Body of pancreas (tissue), 4 donors: ENCODE data around the gene ZC3HAV1. TPM values are rescaled to one million over a fixed set of nuclear protein-coding genes. Genes with fewer than 3 reads are reported as not detected.

Experiments
- ATAC-seq: fragments of 150-250 bp; one replicate; pipeline ENCODE4 v1.9.1; 2016
- DNase-seq, 4 donors: peaks; one replicate each; pipeline ENCODE4 v3.0.0-alpha.2; 2019
- H3K27ac ChIP-seq, 4 donors: fragments of 200-600 bp; sonication (generic); 1 replicate in 3 of 4; 2 replicates in 1 of 4; pipeline versions ENCODE4 v1.5.1 to v1.6.1; 2016 to 2019; ENCODE audit warnings: mild to moderate bottlenecking in 1 of 4, mixed read lengths in 1 of 4, moderate library complexity in 1 of 4
- H3K27me3 ChIP-seq, 2 donors: fragments of 200-600 bp; sonication (generic); one replicate each; pipeline ENCODE4 v1.6.0; 2016; ENCODE audit warnings: mild to moderate bottlenecking in 1 of 2
- H3K36me3 ChIP-seq, 2 donors: fragments of 200-600 bp; sonication (generic); replicated peaks in 1 of 2; 2 replicates each; pipeline ENCODE4 v1.5.1; 2016; ENCODE audit warnings: low read depth in 2 of 2; ENCODE audit not compliant: insufficient read depth in 1 of 2
- H3K4me1 ChIP-seq: fragments of 200-600 bp; sonication (generic); one replicate; pipeline ENCODE4 v1.6.0; 2016
- H3K4me3 ChIP-seq, 2 donors: fragments of 200-600 bp; sonication (generic); 1 replicate in 1 of 2; 2 replicates in 1 of 2; pipeline ENCODE4 v1.5.1; 2016 to 2019
- H3K9me3 ChIP-seq, 3 donors: fragments of 200-600 bp; sonication (generic); 1 replicate in 2 of 3; 2 replicates in 1 of 3; pipeline ENCODE4 v1.5.1; 2016
- CTCF ChIP-seq, 7 experiments: fragments of 450-650 bp in 4 of 7; fragments of 200-600 bp in 3 of 7; sonication (generic) in 3 of 7; IDR thresholded peaks; one replicate each; pipeline ENCODE4 v1.5.1; 2016 to 2019; ENCODE audit warnings: antibody characterized with exemption in 7 of 7
- POLR2A ChIP-seq, 3 donors: fragments of 450-650 bp; IDR thresholded peaks; one replicate each; pipeline ENCODE4 v1.6.1; 2016; ENCODE audit warnings: antibody characterized with exemption in 3 of 3, mild to moderate bottlenecking in 2 of 3
- WGBS, 2 donors: methylation state at CpG; one replicate each; pipeline ENCODE4 v1.1.5; 2017; 5-methylcytosine and 5-hydroxymethylcytosine counted together
- intact Hi-C: fragments of 100-400 bp; cut with DNase I; formaldehyde crosslinking; loops from one replicate; pipeline ENCODE4 v1.15.1; 2023
- total RNA-seq, 2 donors: library from RNA; depleted of rRNA; stranded (reverse); fragments of >200 nt; gene quantifications; one replicate each; pipeline ENCODE4 v1.1.0, GENCODE V29; 2016

The ZC3HAV1 gene
- total RNA-seq, 2 donors from 2014 or later, result 13.5 to 14.5 TPM

- no peaks in the 10 kb centered on the region for H3K27me3 ChIP-seq
- H3K27ac ChIP-seq, result no peak overlapping the region
- ATAC-seq (no peak), DNase-seq (no peak)
- H3K36me3 ChIP-seq, result no peaks in the 10 kb centered on the region
- no peak for TF ChIP-seq CTCF (IDR thresholded peaks at IDR 0.05)
- no peak for TF ChIP-seq POLR2A (IDR thresholded peaks at IDR 0.05)
- no peaks in the 10 kb centered on the region for H3K9me3 ChIP-seq
- intact Hi-C loops, result no loop called here
- no peak overlapping the region for H3K4me3 ChIP-seq
- no peaks in the 10 kb centered on the region for H3K4me1 ChIP-seq
These were observed 105.0 kb downstream of the ZC3HAV1 start for GRCh38 chr7:139004321-139005090.

- H3K4me3 ChIP-seq, result no peak overlapping the region
- no peaks in the 10 kb centered on the region for H3K9me3 ChIP-seq
- WGBS, 2 donors, result 83 to 87% methylated on average over 3 of the region's 3 CpGs
- TF ChIP-seq CTCF (IDR thresholded peaks at IDR 0.05) (no peak), POLR2A (IDR thresholded peaks at IDR 0.05) (no peak)
- H3K36me3 ChIP-seq, result no peaks in the 10 kb centered on the region
- no peak overlapping the region for H3K27ac ChIP-seq
- H3K4me1 ChIP-seq, result no peaks in the 10 kb centered on the region
- no peaks in the 10 kb centered on the region for H3K27me3 ChIP-seq
- ATAC-seq (no peak), DNase-seq (no peak)
- intact Hi-C loops, result no loop called here
These were observed 110.1 kb downstream of the ZC3HAV1 start for GRCh38 chr7:138999414-138999813.

Other genes starting within 250 kb of the ZC3HAV1 start
- 1 to 10 TPM; 5.3 to 6.0 TPM for gene KIAA1549, start 128.3 kb downstream of the ZC3HAV1 start, total RNA-seq
- 10 to 100 TPM in 1 of 2 donors, 1 to 10 TPM in 1; 6.2 to 20.8 TPM for gene ZC3HAV1L, start 73.7 kb downstream of the ZC3HAV1 start, total RNA-seq
- 10 to 100 TPM; 14.0 to 15.5 TPM for gene UBN2, start 121.5 kb upstream of the ZC3HAV1 start, total RNA-seq
- gene FMC1, start 231.6 kb upstream of the ZC3HAV1 start, total RNA-seq, result 10 to 100 TPM in 1 of 2 donors, 1 to 10 TPM in 1; 6.0 to 43.8 TPM